Hematopoietic multipotent progenitor cell treated with erythropoietin and hydrocortisone succinate and interleukin-3 and kit ligand, for 4 days (in vitro differentiated cells): ENCODE data around the gene COX19.

ENCODE experiments used
- DNase-seq: peaks from one replicate; pipeline ENCODE4 v3.0.0-alpha.2; 2015

COX19 gene

GRCh38 chr7:922334-923107 lies 52.8 kb downstream of the COX19 start:
- peak; percentile 43 for DNase-seq

- DNase-seq, result peak; percentile 59
Measured at GRCh38 chr7:921581-922333, 53.6 kb downstream of the COX19 start.

DNA sequence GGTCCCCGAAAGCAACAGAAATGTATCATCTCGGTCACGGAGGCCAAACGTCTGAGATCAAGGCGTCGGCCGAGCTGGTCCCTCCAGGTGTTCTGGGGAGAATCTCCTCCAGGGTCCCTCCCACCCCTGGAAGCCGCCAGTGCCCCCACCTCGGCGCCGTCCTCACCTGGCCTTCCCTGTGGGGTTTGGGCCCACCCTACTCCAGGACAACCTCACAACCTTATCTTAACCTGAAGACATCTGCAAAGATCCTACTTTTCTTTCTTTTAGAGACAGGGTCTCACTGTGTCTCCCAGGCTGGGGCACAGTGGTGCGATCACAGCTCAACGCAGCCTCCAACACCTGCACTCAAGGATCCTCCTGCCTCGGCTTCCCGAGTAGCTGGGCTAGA lies 54.3 kb downstream of the COX19 start:
- DNase-seq, result no peak

DNA sequence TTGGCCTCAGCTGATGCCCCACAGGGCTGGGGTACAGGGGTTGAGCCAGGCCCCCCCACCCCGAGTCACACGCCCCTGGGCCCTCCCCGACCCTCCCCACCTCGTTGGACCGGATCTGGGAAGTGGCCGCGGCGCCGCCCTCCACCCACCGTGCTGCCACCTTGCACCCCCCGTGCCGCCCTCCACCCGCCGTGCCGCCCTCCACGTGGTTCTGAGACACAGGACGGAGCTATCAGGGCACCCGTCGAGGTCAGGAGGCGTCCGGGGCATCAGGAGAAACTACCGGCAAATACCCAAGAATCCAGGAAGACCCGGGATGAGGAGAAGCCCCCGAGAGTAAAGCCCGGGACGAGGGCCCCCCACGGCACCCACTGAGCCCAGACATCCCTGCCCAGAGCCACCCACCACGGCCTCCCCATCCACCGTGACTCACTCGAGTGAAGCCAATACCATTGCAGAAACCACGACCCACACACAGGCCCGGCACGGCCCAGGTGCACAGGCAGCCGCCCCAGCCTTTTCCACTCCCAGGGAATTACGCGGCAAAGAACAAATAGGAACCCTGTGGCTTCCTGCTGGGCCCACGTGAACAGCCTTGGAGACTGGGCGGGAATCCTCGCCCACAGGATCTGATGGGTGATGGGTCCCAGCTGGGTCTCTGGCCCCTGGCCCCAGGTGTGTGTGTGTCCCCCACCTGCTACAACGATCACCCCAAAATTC lies 54.8 kb downstream of the COX19 start:
- no peak for DNase-seq

DNA sequence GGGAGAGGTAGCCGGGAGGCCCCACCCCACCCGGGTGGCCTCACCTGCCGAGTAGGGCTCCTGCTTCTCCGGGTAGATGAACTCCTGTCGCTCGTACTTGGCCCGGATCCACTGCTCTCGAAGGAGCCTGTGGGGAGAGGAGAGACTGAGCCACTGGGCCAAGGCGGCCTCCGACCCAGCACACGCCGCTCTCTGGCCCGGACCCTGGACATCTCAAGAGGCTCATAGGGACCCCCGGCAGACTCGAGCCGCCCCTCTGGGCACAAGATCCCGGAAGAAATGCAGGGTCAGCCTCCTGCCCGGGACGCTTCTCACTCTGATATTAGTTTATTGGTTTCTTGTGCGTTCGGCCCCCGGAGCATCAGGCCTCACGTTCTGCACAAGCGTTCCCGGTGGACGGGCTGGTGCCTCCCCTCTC lies 55.4 kb downstream of the COX19 start:
- DNase-seq, result no peak

GRCh38 chr7:919114-919442 lies 56.3 kb downstream of the COX19 start:
- DNase-seq, result no peak

GRCh38 chr7:918441-919113 lies 56.8 kb downstream of the COX19 start:
- DNase-seq, result no peak

DNA sequence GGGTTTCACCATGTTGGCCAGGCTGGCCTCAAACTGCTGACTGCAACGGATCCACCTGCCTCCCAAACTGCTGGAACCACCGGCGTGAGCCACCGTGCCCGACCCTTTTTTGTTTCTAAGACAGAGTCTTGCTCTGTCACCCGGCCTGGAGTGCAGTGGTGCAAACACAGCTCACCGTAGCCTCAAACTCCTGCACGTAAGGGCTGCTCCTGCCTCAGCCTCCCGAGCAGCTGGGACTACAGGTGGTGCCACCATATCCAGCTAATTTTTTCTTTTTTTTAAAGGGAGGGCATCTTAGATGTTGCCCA lies 57.3 kb downstream of the COX19 start:
- DNase-seq, result no peak

DNA sequence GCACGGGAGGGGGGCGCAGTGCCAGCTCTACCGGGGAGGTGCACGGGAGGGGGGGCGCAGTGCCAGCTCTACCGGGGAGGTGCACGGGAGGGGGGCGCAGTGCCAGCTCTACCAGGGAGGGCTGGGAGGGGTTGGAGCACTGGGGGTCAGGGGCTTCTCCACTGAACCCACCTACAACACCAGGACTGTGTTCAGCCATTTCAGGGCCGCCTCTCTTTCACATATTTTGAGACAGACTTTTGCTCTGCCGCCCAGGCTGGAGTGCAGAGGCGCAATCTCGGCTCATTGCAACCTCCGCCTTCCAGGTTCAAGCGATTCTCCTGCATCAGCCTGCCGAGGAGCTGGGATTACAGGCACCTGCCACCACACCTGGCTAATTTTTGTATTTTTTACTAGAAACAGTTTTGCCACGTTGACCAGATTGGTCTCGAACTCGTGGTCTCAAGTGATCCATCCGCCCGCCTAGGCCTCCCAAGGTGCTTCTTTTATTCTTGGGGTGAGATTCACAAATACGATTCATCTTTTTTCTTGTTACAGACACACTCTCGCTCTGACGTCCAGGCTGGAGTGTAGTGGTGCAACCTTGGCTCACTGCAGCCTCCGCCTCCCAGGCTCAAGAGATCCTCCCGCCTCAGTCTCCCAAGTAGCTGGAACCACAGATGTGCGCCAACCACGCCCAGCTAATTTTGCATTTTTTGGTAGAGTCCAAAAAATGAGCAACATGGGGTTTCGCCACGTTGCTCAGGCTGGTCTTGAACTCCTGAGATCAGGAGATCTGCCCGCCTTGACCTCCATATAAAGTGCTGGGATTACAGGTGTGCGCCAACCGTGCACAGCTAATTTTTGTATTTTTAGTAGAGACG lies 57.9 kb downstream of the COX19 start:
- no peak for DNase-seq

DNA sequence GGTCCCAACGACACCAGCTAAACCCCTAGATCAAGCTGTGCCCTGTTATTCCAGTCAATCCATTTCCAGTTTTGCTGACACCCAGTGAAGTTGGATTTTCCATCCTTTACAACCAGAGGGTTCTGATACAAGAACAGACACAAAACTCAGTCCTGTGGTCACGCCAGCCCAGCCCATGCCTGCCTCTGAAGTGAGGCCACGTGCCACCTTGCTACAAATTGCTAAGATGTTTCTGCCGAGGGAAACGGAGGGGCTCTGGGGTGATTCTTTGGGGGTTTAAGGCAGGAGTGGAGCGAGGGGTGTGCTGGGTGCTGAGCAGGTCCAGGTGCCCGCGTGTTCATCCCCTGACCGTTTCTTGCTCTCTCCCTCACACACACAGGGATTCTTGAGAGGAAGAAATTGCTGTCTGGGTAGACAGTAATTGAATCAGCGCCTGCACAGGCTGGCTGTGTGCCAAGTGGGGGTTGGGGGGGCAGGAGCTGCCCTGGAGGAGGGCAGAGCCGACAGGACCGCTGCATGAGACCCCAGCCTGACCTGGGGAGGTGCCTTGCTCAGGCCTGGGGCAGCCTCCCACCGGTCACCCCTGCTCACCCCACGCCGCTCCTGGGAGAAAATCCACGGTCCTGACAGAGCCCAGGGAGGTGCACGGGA lies 58.9 kb downstream of the COX19 start:
- DNase-seq, result no peak
